ENCODE data around the gene ZYG11B. TPM values are rescaled to one million over a fixed set of nuclear protein-coding genes. Genes with fewer than 3 reads are reported as not detected.

The ZYG11B gene
- total RNA-seq, 1 donor from 2014 or later = 39.5 TPM

DNA sequence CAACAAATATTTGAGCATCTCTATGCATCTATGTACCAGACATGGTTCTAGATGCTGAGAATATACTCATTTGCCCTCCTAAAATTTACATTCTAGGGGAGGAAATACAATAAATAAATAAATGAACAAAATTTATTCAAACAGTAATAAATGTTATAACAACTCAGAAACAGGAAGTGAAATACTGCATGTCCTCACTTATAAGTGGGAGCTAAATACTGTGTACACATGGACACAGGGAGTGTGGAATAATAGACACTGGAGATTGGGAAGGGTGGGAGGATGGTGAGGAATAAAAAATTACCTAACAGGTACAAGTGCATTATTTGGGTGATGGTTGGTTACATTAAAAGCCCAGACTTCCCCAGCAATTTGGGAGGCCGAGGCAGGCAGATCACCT is 32.4 kb upstream of the ZYG11B start:
- Mint-ChIP-seq H3K4me1 (peaks cover 12% of the 10 kb centered on the region), H3K36me3 (peaks cover 19% of the 10 kb centered on the region), H3K4me3 (no peak overlapping the region), H3K9me3 (peaks cover 4% of the 10 kb centered on the region), H3K27me3 (ENCODE audit: insufficient read depth, low read depth) (peaks cover 7% of the 10 kb centered on the region), H3K27ac (no peak overlapping the region)
- H4K20me1 ChIP-seq (ENCODE audit: low read depth) = no peaks in the 10 kb centered on the region
- no peaks in the 10 kb centered on the region for H3K9me3 ChIP-seq (ENCODE audit: low read depth)
- H3K79me2 ChIP-seq (ENCODE audit: low read depth) = peaks cover 54% of the 10 kb centered on the region
- no peak overlapping the region for H3K9ac ChIP-seq
- DNase-seq (ENCODE audit: low spot score) = no peak
- no peaks in the 10 kb centered on the region for H3K27me3 ChIP-seq
- H3K4me3 ChIP-seq = no peak overlapping the region
- peaks cover 12% of the 10 kb centered on the region for H3F3A ChIP-seq (ENCODE audit: low read depth)
- H3K27ac ChIP-seq = no peak overlapping the region
- H3K4me1 ChIP-seq = no peaks in the 10 kb centered on the region
- H2AFZ ChIP-seq (replicated peaks) = no peak overlapping the region
- H3K36me3 ChIP-seq = no peaks in the 10 kb centered on the region
- H3K4me2 ChIP-seq = no peak overlapping the region
- TF ChIP-seq EZH2 (IDR thresholded peaks at IDR 0.05) = no peak
- no peak for TF ChIP-seq EZH2phosphoT487 (IDR thresholded peaks at IDR 0.05)
- TF ChIP-seq, protein P1, sequence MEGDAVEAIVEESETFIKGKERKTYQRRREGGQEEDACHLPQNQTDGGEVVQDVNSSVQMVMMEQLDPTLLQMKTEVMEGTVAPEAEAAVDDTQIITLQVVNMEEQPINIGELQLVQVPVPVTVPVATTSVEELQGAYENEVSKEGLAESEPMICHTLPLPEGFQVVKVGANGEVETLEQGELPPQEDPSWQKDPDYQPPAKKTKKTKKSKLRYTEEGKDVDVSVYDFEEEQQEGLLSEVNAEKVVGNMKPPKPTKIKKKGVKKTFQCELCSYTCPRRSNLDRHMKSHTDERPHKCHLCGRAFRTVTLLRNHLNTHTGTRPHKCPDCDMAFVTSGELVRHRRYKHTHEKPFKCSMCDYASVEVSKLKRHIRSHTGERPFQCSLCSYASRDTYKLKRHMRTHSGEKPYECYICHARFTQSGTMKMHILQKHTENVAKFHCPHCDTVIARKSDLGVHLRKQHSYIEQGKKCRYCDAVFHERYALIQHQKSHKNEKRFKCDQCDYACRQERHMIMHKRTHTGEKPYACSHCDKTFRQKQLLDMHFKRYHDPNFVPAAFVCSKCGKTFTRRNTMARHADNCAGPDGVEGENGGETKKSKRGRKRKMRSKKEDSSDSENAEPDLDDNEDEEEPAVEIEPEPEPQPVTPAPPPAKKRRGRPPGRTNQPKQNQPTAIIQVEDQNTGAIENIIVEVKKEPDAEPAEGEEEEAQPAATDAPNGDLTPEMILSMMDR (IDR thresholded peaks at IDR 0.05) = no peak

DNA sequence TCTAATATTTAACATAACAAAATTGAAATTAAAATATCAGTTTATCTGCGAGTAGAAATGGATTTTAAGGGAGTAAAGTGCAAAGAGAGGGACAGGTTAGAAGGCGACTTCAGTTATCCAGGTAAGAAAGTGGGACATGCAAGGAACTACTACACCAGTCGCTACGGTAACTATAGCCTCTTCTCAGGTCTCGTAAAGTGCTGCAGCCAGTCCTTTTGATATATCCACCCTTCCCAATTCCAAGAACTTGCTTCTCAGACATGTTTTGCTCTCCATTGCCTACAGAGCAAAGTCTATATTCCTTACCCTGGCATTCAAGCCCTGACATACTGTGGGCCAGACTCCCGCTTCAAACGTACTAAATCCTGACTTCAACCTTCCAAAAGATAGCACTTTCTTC is 30.6 kb upstream of the ZYG11B start:
- Mint-ChIP-seq H3K9me3 (peaks cover 4% of the 10 kb centered on the region), H3K4me1 (peaks cover 12% of the 10 kb centered on the region), H3K36me3 (peaks cover 19% of the 10 kb centered on the region), H3K4me3 (no peak overlapping the region), H3K27ac (no peak overlapping the region), H3K27me3 (ENCODE audit: insufficient read depth, low read depth) (peaks cover 9% of the 10 kb centered on the region)
- no peak for DNase-seq (ENCODE audit: low spot score)
- H3K4me1 ChIP-seq = no peaks in the 10 kb centered on the region
- H3F3A ChIP-seq (ENCODE audit: low read depth) = peaks cover 22% of the 10 kb centered on the region
- peaks cover 54% of the 10 kb centered on the region for H3K79me2 ChIP-seq (ENCODE audit: low read depth)
- no peak overlapping the region for H3K9ac ChIP-seq
- H3K27ac ChIP-seq = no peak overlapping the region
- TF ChIP-seq EZH2 (IDR thresholded peaks at IDR 0.05) (no peak), EZH2phosphoT487 (IDR thresholded peaks at IDR 0.05) (no peak)
- TF ChIP-seq, protein P1 (IDR thresholded peaks at IDR 0.05) = no peak
- no peak overlapping the region for H3K4me2 ChIP-seq
- no peak overlapping the region for H3K4me3 ChIP-seq
- no peaks in the 10 kb centered on the region for H3K9me3 ChIP-seq (ENCODE audit: low read depth)
- H2AFZ ChIP-seq (replicated peaks) = no peak overlapping the region
- H4K20me1 ChIP-seq (ENCODE audit: low read depth) = no peaks in the 10 kb centered on the region
- no peaks in the 10 kb centered on the region for H3K36me3 ChIP-seq
- H3K27me3 ChIP-seq = no peaks in the 10 kb centered on the region

DNA sequence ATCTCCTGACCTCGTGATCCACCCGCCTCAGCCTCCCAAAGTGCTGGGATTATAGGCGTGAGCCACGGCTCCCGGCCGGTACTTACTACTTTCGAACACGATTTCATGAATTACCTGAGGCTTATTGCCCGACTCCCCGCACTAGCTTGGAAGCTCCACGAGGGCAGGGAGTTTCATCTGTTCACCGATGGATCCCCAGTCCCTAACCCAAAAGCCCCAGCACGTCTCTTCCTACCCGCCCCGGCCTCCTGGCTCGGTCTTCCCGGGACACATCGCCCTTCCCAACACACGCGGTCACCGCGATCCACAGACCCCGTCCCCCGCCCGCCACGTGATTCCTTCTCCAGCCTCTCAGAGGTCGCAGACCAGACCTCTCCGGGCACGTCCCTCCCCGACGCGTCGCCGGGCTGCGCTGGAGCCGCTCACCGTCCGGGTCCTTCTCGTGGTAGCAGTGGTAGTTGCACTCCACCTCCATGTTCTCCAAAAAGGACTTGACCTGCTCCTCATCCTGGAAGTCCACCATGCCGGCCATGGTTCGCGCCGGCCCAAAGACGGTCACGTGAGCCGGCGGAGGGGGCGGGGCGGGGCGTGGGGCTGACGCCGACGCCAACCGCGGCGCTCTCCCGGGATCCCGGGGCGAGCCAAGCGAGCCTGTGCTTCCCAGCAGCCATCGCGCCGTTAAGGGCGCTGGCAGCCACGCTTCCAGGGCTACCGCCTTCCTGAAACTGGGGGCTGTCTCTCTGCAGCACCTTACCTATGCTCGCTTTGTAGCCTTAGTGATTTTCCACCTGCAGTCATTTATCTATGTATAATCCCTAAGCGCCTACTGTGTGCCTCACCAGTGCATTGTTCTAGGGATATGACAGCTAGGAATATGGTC is 28.2 kb upstream of the ZYG11B start, which contains the start of gene COA7:
Gene COA7 (minus strand): TSS at position 553 of the 880 bp plus-strand sequence. CDS start 21 bp downstream, at position 532.
- H3K9me3 ChIP-seq (ENCODE audit: low read depth) = no peaks in the 10 kb centered on the region

More for the DNA sequence above, 28.2 kb upstream of the ZYG11B start, which contains the start of gene COA7:
- Mint-ChIP-seq H3K36me3 (peaks cover 8% of the 10 kb centered on the region), H3K4me3 (peak within 1 kb of the TSS; percentile 89), H3K27me3 (ENCODE audit: insufficient read depth, low read depth) (peaks cover 9% of the 10 kb centered on the region), H3K4me1 (peaks cover 12% of the 10 kb centered on the region), H3K9me3 (peaks cover 4% of the 10 kb centered on the region), H3K27ac (peak within 1 kb of the TSS; percentile 57)
- Histone ChIP-seq H3K36me3 (no peaks in the 10 kb centered on the region), H3K27ac (no peak within 1 kb of the TSS), H3K4me3 (peak within 1 kb of the TSS; percentile 53), H3F3A (ENCODE audit: low read depth) (peaks cover 36% of the 10 kb centered on the region), H4K20me1 (ENCODE audit: low read depth) (no peaks in the 10 kb centered on the region), H2AFZ (replicated peaks) (peak within 1 kb of the TSS; percentile 95), H3K4me2 (peak within 1 kb of the TSS; percentile 80), H3K9ac (no peak within 1 kb of the TSS), H3K79me2 (ENCODE audit: low read depth) (peaks cover 49% of the 10 kb centered on the region), H3K27me3 (no peaks in the 10 kb centered on the region), H3K4me1 (no peaks in the 10 kb centered on the region)
- TF ChIP-seq EZH2phosphoT487 (IDR thresholded peaks at IDR 0.05) (no peak), EZH2 (IDR thresholded peaks at IDR 0.05) (no peak)
- TF ChIP-seq, protein P1 (IDR thresholded peaks at IDR 0.05) = no peak
- DNase-seq (ENCODE audit: low spot score) = peak; percentile 79
